GM12878 (cell line): ENCODE data around the gene SPATA45.
"Not testable (repeated sequence)": the region's sequence is repeated elsewhere in the genome, so short reads cannot be mapped to it uniquely, and the experiment has no call there.

Experiments used
- CREM ChIP-seq: IDR thresholded peaks from 2 replicates; pipeline ENCODE4 v1.6.1; 2014; ENCODE audit warnings: antibody characterized with exemption, low read depth
- EP300 ChIP-seq, 2 experiments: fragments of 150-350 bp in 1 of 2; IDR thresholded peaks; 2 replicates each; pipeline ENCODE4 v1.6.1; 2011 to 2012; ENCODE audit warnings: low read depth in 2 of 2, low read length in 2 of 2, borderline replicate concordance in 1 of 2, improper control_type of control experiment in 1 of 2, inconsistent platforms in 1 of 2; ENCODE audit not compliant: control insufficient read depth in 1 of 2
- POLR2A ChIP-seq: IDR thresholded peaks from 2 replicates; pipeline ENCODE4 v1.6.1; 2011; ENCODE audit warnings: low read depth, mild to moderate bottlenecking, low read length
- TF ChIP-seq, protein P1 (sequence below): IDR thresholded peaks from 2 replicates; pipeline ENCODE4 v1.6.1; 2011; ENCODE audit warnings: low read depth, mild to moderate bottlenecking, low read length, moderate library complexity, borderline replicate concordance; ENCODE audit errors: extremely low read depth
- TF ChIP-seq, protein P2 (sequence below), 3 experiments: IDR thresholded peaks in 2 of 3; conservative IDR thresholded peaks in 1 of 3; 2 replicates each; pipeline ENCODE4 v1.5.1; 2011; ENCODE audit warnings: low read depth in 3 of 3, low read length in 3 of 3, mild to moderate bottlenecking in 3 of 3, control low read depth in 2 of 3, moderate library complexity in 2 of 3, inconsistent platforms in 1 of 3, mixed read lengths in 1 of 3; ENCODE audit not compliant: control insufficient read depth in 2 of 3, insufficient read depth in 1 of 3; ENCODE audit errors: extremely low read depth in 1 of 3

DNA sequence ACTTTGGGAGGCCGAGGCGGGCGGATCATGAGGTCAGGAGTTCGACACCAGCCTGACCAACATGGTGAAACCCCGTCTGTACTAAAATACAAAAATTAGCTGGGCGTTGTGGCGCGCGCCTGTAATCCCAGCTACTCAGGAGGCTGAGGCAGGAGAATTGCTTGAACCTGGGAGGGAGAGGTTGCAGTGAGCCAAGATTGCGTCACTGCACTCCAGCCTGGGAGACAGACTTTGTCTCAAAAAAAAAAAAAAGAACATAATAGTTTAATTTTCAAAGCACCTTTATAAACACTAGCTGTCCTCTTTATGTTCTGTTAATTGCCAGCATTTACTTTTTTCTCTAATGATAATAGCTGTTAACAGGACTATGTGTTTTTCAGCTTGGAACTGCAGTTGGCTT, 15.9 kb upstream of the SPATA45 start:
- TF ChIP-seq CREM; EP300 (IDR thresholded peaks at IDR 0.05; ENCODE audit: borderline replicate concordance in 1 of 2, control insufficient read depth in 1 of 2, low read depth in 2 of 2, low read length in 2 of 2); POLR2A: not testable (repeated sequence)
- TF ChIP-seq, protein P1, sequence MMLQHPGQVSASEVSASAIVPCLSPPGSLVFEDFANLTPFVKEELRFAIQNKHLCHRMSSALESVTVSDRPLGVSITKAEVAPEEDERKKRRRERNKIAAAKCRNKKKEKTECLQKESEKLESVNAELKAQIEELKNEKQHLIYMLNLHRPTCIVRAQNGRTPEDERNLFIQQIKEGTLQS: not testable (repeated sequence)
- TF ChIP-seq, protein P2, sequence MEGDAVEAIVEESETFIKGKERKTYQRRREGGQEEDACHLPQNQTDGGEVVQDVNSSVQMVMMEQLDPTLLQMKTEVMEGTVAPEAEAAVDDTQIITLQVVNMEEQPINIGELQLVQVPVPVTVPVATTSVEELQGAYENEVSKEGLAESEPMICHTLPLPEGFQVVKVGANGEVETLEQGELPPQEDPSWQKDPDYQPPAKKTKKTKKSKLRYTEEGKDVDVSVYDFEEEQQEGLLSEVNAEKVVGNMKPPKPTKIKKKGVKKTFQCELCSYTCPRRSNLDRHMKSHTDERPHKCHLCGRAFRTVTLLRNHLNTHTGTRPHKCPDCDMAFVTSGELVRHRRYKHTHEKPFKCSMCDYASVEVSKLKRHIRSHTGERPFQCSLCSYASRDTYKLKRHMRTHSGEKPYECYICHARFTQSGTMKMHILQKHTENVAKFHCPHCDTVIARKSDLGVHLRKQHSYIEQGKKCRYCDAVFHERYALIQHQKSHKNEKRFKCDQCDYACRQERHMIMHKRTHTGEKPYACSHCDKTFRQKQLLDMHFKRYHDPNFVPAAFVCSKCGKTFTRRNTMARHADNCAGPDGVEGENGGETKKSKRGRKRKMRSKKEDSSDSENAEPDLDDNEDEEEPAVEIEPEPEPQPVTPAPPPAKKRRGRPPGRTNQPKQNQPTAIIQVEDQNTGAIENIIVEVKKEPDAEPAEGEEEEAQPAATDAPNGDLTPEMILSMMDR (IDR thresholded peaks at IDR 0.05 in 2 of 3, conservative IDR thresholded peaks at IDR 0.05 in 1 of 3; ENCODE audit: control insufficient read depth in 2 of 3, extremely low read depth in 1 of 3, insufficient read depth in 1 of 3, low read depth in 3 of 3, low read length in 3 of 3): not testable (repeated sequence)
